ENCODE data around the gene SSH2. TPM values are rescaled to one million over a fixed set of nuclear protein-coding genes. Genes with fewer than 3 reads are reported as not detected.

SSH2 gene
- total RNA-seq, 1 experiment from 2014 or later, result 2.8 TPM

GRCh38 chr17:29578626-29579485 is 351.2 kb downstream of the SSH2 start:
- H3K27me3 ChIP-seq, result no peaks in the 10 kb centered on the region
- H3K9me3 ChIP-seq, result no peaks in the 10 kb centered on the region
- DNase-seq, result no peak
- peaks cover 84% of the 10 kb centered on the region for H3K36me3 ChIP-seq
- H3K4me3 ChIP-seq, result no peak overlapping the region

GRCh38 chr17:29577385-29578211 is 352.4 kb downstream of the SSH2 start:
- H3K36me3 ChIP-seq, result peaks cover 84% of the 10 kb centered on the region
- no peaks in the 10 kb centered on the region for H3K9me3 ChIP-seq
- peak; percentile 44 for DNase-seq
- no peaks in the 10 kb centered on the region for H3K27me3 ChIP-seq
- no peak overlapping the region for H3K4me3 ChIP-seq

GRCh38 chr17:29577001-29577370 is 353.0 kb downstream of the SSH2 start:
- Histone ChIP-seq H3K36me3 (peaks cover 79% of the 10 kb centered on the region), H3K4me3 (no peak overlapping the region), H3K27me3 (no peaks in the 10 kb centered on the region), H3K9me3 (no peaks in the 10 kb centered on the region)
- DNase-seq, result no peak

- peaks cover 73% of the 10 kb centered on the region for H3K36me3 ChIP-seq
- H3K27me3 ChIP-seq, result no peaks in the 10 kb centered on the region
Observed at GRCh38 chr17:29576214-29577000, 353.6 kb downstream of the SSH2 start.

More at GRCh38 chr17:29576214-29577000, 353.6 kb downstream of the SSH2 start:
- DNase-seq, result no peak
- H3K4me3 ChIP-seq, result no peak overlapping the region
- no peaks in the 10 kb centered on the region for H3K9me3 ChIP-seq

Other genes starting within 250 kb of the SSH2 start
- gene EFCAB5, start 11.4 kb upstream of the SSH2 start, total RNA-seq (2014; rRNA removed; shearing (Covaris generic); ENCODE audit: low replicate concordance), result not detected in 2 replicates
- gene NSRP1, start 186.6 kb upstream of the SSH2 start, total RNA-seq (2014; rRNA removed; shearing (Covaris generic); ENCODE audit: low replicate concordance), result 0.76 and 4.7 TPM in 2 replicates

Data from MG63 (cell line).